ENCODE measurements around the gene P3H4. TPM values are rescaled to one million over a fixed set of nuclear protein-coding genes. Genes with fewer than 3 reads are reported as not detected.

The P3H4 gene
- total RNA-seq, 4 donors from 2014 or later: 8.4 to 19.9 (median 14.4) TPM

- intact Hi-C loops (cut with DNase I): no loop called here
- Histone ChIP-seq H3K27me3 (peaks cover 0 to 17% (median 0%) of the 10 kb centered on the region in 4 donors), H3K9me3 (no peaks in the 10 kb centered on the region), H3K4me1 (peaks cover 7 to 14% (median 9%) of the 10 kb centered on the region in 4 donors), H3K4me3 (no peak overlapping the region), H3K27ac (replicated peaks in 1 of 4) (no peak overlapping the region), H3K36me3 (peaks cover 0 to 43% (median 6%) of the 10 kb centered on the region in 4 donors)
- 74% methylated on average over 19 of the region's 24 CpGs for WGBS
- TF ChIP-seq POLR2A (IDR thresholded peaks at IDR 0.05; ENCODE audit: low read depth): no peak
- no peak for TF ChIP-seq EP300 (IDR thresholded peaks at IDR 0.05)
- TF ChIP-seq, protein P1, sequence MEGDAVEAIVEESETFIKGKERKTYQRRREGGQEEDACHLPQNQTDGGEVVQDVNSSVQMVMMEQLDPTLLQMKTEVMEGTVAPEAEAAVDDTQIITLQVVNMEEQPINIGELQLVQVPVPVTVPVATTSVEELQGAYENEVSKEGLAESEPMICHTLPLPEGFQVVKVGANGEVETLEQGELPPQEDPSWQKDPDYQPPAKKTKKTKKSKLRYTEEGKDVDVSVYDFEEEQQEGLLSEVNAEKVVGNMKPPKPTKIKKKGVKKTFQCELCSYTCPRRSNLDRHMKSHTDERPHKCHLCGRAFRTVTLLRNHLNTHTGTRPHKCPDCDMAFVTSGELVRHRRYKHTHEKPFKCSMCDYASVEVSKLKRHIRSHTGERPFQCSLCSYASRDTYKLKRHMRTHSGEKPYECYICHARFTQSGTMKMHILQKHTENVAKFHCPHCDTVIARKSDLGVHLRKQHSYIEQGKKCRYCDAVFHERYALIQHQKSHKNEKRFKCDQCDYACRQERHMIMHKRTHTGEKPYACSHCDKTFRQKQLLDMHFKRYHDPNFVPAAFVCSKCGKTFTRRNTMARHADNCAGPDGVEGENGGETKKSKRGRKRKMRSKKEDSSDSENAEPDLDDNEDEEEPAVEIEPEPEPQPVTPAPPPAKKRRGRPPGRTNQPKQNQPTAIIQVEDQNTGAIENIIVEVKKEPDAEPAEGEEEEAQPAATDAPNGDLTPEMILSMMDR (IDR thresholded peaks at IDR 0.05): no peak
- no peak for TF ChIP-seq POLR2AphosphoS5 (IDR thresholded peaks at IDR 0.05)
- no peak for DNase-seq (ENCODE audit: extremely low spot score)
Measured at GRCh38 chr17:41803049-41804020, 8.4 kb downstream of the P3H4 start.

DNA sequence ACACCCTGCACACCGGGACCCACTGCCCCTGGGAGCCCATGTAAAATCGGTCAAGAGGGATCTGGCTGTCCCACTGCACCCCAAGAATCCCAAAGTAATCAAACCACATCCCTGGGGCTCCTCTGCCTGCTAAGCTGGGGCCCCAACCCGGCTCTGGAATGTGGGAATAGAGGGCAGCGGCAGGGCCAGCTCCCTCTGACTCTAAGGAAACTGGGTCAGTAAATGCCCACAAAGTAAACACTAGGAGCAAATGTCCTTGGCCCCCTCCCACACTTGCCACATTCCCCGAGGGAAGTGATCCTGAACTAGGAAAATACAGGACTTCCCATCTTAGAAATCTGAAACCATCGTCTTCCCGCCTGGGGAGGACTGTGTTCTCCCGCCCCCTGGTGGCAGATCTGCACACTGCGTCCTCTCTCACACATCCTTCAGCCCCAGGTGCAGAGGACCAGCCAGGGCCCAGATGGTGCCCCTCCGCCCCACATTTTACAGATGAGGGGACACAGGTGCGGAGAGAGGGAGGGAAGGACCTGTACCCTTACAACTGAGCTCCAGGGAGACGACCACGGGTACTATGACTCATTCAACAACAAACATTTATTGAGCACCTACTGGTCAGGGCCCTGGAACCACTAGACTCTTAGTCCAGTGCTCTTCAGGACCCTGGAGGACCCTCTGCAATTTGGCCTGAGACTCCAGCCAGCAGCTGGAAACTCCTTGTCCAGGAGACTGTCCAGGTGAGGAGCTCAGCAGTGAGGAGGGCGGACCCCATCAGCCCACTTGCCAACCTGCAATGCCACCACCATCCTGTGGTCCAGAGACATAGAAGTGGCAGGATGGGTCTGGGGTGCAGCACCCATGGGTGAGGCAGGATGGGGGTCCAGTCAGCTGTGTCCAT lies 10.1 kb downstream of the P3H4 start:
- 29% methylated on average over 8 of the region's 14 CpGs for WGBS
- Histone ChIP-seq H3K9me3 (no peaks in the 10 kb centered on the region), H3K4me1 (peaks cover 7 to 14% (median 9%) of the 10 kb centered on the region in 4 donors), H3K27ac (replicated peaks in 1 of 4) (peak overlapping the region in 1 of 4 donors; percentile 28), H3K36me3 (peaks cover 0 to 30% (median 6%) of the 10 kb centered on the region in 4 donors), H3K4me3 (peak overlapping the region in 3 of 4 donors; percentile 7 to 38 (median 23)), H3K27me3 (peaks cover 0 to 17% (median 0%) of the 10 kb centered on the region in 4 donors)
- TF ChIP-seq, protein P1 (IDR thresholded peaks at IDR 0.05): peak in 2 of 3 experiments; percentile 96 to 97
- TF ChIP-seq POLR2A (IDR thresholded peaks at IDR 0.05; ENCODE audit: low read depth) (no peak), POLR2AphosphoS5 (IDR thresholded peaks at IDR 0.05) (peak; percentile 6 to 41), EP300 (IDR thresholded peaks at IDR 0.05) (no peak)
- peak; percentile 97 for DNase-seq (ENCODE audit: extremely low spot score)
- intact Hi-C loops (cut with DNase I): loop anchor here (1.0 kb wide), 1 partner anchor 63 kb away; no protein-coding TSS in a partner anchor

DNA sequence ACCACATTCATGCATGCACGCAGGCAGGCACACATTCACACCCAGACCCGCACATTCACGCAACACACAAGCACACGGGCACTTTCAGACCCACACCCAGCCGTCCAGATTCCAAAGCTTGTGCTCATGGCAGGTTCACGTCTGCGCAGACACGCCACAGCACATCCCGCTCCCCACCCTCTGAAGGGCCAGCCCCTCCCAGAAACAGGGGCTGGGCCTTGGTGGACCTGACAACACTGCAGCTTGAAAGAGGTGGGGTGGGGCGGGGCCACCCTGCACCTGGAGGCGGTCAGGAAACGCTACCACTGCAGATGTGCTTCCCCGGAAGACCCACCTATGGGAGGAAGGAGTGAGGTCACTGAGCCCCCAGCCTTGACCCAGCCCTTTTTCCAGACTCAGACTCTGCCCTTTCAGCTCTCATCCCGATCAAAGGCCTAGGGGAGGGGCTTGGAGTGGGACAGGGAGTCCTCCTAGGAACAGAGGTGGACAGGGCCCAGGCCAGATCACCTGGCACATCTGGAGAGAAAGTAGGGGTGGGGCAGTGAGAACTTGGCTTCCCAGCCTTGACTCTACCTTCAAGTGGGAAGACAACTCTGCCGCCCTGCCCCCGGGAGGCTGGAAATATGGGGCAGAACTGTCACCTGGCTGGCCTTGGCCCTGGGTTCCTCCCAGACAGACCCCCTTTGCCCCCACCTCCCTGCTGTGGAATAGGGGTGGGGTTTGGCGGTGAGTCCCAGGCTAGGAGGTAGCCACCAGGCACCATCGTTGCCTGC lies 11.0 kb downstream of the P3H4 start:
- H3K4me1 ChIP-seq: peaks cover 7 to 14% (median 9%) of the 10 kb centered on the region in 4 donors
- peak overlapping the region in 1 of 4 donors; percentile 23 for H3K4me3 ChIP-seq
- intact Hi-C loops (cut with DNase I): loop anchor here (1.0 kb wide), 1 partner anchor 62 kb away; no protein-coding TSS in a partner anchor
- TF ChIP-seq POLR2AphosphoS5 (IDR thresholded peaks at IDR 0.05): no peak
- TF ChIP-seq EP300 (IDR thresholded peaks at IDR 0.05): no peak
- TF ChIP-seq, protein P1 (IDR thresholded peaks at IDR 0.05): no peak
- no peak for TF ChIP-seq POLR2A (IDR thresholded peaks at IDR 0.05; ENCODE audit: low read depth)
- peaks cover 0 to 21% (median 6%) of the 10 kb centered on the region in 4 donors for H3K36me3 ChIP-seq
- H3K27me3 ChIP-seq: peaks cover 0 to 17% (median 0%) of the 10 kb centered on the region in 4 donors
- no peak for DNase-seq (ENCODE audit: extremely low spot score)
- 44% methylated on average over 16 of the region's 18 CpGs for WGBS
- H3K27ac ChIP-seq (replicated peaks in 1 of 4): peak overlapping the region in 1 of 4 donors; percentile 28
- H3K9me3 ChIP-seq: no peaks in the 10 kb centered on the region

GRCh38 chr17:41799366-41799765 lies 12.4 kb downstream of the P3H4 start:
- Histone ChIP-seq H3K27ac (replicated peaks in 1 of 4) (no peak overlapping the region), H3K9me3 (no peaks in the 10 kb centered on the region), H3K36me3 (peaks cover 0 to 9% (median 4%) of the 10 kb centered on the region in 4 donors), H3K4me1 (peaks cover 7 to 14% (median 11%) of the 10 kb centered on the region in 4 donors), H3K27me3 (peaks cover 0 to 17% (median 0%) of the 10 kb centered on the region in 4 donors), H3K4me3 (no peak overlapping the region)
- intact Hi-C loops (cut with DNase I): no loop called here
- TF ChIP-seq POLR2A (IDR thresholded peaks at IDR 0.05; ENCODE audit: low read depth): no peak
- no peak for TF ChIP-seq EP300 (IDR thresholded peaks at IDR 0.05)
- TF ChIP-seq, protein P1 (IDR thresholded peaks at IDR 0.05): no peak
- no peak for TF ChIP-seq POLR2AphosphoS5 (IDR thresholded peaks at IDR 0.05)
- 80% methylated on average over 8 of the region's 8 CpGs for WGBS
- DNase-seq (ENCODE audit: extremely low spot score): no peak

All from esophagus muscularis mucosa (tissue), 4 donors.